Measurements from ENCODE around the gene MPZL3.
"Not testable (repeated sequence)": the region's sequence is repeated elsewhere in the genome, so short reads cannot be mapped to it uniquely, and the experiment has no call there.

Gene MPZL3

DNA sequence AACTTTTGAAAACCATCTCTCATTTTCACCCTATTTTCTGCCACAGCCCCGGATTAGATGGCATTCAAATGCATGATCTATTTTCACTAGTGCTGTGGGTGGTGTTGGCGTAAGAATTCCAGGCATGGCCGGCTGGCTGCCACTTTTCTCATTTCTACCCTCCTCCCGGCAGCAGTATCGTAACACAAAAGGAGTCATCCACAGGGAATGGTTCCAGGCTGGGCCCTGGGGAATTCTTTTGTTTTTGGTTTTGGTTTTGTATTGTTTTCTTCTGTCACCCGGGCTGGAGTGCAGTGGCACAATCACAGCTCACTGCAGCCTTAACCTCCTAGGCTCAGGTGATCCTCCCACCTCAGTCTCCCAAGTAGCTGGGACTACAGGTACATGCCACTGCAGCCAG lies 41.2 kb downstream of the MPZL3 start:
- no peak for FAIRE-seq

DNA sequence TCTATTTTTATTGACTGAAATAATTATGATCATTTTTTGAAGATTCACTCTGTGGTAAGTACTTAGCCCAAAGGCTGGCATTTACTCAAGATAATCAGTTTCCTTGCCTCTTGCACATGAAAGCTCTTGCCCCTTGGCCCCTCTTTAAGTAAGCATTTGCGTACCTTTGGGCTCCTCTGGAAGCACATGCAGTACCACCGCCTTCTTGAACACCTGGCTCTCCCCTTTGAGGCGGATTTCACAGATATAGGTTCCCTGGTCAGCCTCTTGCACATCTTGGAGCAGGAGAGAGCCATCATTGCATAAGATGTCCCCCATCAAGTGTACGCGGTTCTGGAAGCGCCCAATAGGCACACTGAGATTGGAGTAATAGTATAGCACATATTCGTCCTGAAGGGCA lies 41.8 kb downstream of the MPZL3 start:
- FAIRE-seq, result no peak

DNA sequence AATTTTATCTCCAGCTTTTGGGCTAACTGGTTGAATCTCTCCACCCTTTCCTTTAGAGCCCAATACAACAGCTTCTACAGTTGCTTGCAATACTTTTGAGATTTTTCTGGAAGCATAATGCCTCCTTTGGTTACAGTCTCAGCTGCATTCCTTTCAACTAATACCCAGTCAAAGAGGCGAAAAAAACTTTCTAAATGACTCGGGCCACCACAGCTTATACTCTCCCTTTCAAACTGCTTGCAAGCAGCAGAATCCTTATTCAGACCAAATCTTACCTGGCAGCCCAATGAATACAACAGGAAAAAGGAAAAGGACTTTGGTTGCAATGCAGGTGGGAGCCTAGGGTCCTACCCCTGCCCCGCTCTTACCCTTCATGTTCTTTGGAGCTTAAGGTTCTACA lies 43.1 kb downstream of the MPZL3 start:
- no peak for FAIRE-seq

DNA sequence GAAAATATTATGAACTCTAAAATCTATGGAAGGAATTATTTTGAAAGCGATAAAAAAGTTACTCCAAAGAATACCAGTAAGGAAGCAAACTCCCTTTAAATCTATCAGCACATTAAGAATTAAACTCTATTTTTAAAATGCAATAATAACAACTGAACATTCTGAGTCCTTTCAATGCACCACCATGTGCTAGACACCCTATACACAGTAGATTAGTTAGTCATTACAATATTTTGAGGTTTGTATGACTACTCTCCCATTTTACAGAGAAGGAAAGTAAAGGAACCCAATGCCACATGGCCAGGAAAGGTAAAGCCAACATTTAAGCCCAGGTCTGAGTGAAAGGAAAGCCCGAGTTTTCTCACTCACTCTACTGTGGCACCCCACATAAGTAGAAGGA lies 45.1 kb downstream of the MPZL3 start:
- FAIRE-seq, result no peak

DNA sequence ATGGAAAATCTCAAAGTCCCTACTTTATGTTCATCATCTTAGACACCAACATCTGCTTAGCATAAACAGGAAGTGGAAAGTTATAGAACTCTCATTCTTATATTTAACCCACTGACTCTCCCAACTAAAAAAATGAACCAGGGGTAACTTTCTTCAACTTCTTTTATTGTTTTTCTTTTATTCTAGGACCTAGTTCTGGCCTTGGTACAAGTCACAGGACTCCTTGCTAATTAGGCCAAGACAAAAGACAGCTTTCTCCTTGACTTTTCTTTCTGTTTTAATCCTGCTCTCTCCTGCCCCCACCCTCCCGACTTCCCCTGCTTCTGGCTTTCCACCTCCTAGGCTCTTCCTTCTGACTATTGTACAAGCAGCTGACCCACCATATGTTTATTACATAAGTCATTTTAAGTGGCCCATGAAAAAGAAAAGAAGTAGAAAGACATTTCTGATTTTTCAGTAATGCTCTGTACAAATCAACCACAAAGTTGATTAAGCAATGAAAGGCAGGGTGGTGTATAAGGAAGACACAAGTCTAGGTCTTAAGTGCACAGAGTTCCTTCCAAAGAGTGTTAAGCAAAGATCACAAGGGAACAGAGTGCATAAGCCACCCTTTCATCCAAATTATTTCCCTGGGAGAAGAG lies 45.7 kb downstream of the MPZL3 start:
- no peak for FAIRE-seq

DNA sequence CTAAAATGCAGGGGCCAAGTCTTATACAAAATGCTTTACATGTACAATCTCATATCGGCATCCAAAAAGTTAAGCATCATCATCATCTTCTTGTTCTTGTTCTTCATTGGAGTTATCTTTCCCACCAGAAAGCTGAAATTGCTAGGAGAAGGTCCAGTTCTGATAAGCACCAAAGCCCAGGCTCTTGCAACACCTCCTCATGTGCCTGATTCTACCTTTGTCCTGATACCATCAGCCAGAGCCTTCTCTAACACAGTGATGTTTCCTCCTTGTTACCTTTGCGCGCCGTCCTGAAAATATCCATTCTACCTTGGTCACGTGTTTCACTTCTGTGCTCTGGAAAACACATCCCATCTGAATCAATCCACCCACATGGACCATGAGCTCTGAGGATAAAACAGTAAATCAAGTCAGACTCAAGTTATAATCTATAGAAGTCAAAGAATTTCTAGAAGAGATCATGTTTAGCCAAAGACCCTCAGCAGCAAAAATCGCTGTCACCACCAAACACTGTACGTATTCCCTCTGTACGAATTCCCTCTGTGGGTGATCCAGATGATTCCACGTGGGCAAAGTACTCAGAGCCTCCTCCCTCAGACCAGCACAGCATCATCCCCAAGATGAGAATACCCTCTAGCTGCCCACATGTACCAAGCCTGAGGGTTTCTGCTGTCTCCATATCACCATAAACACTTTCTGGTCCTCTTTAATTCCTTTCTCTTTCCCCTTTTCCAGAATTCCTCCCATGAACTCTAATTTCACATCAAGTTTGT lies 46.4 kb downstream of the MPZL3 start:
- FAIRE-seq, result no peak

DNA sequence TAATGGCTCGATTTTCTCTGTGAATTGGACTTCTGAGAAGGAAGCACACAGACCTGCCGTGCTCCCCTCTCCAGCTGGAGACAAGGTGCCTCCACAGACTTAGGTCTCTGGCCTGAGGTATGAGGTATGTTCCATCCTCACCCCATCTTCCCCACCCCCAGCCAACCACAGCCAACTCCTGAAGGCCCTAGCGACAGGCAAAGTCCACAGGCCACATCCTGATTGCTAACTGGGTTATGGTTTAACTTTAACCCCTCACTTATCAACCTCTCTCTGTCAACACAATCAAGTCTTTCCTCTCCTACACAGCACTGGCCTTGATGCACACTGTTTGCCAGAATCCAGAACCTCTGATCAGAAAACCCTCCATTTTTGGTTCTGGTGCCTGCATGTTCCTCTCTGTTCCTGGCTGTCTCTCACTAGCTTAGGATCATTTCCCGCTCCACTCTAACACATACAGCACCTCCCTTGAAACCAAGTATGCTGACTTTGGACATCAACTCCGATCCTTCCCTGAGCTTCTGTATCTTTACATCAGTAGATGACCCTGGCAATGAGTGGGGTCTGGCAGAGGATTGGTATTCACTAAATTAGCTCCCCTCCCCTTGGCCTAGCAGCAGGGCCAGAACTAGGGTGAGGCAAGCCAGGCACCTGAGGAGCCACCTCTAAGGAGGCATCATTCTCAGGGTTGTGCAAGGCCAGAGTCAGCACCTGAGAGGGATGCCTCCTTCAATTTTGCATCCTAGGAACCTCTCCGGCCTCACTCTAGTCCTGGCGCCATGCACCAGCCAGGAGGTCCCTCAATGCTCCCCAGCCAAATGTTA lies 49.4 kb downstream of the MPZL3 start:
- FAIRE-seq, result no peak

DNA sequence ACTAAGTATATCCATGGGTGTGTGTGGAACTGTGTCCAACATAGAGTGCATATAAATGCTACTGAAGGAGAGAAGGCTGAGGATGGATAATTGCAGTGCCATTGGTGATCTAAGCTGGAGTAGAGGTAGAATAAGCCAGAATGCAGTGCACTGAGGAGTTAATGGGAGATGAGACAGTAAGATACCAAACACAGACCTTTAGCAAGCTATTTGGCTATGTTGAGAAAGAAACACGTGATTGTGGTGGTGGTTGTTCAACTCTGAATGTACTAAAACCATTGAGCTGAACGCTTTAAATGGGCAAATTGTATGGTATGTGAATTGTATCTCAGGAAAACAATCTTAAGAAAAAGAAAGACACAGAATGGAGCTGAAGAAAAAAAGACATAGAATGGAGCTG lies 50.2 kb downstream of the MPZL3 start:
- no peak for FAIRE-seq

DNA sequence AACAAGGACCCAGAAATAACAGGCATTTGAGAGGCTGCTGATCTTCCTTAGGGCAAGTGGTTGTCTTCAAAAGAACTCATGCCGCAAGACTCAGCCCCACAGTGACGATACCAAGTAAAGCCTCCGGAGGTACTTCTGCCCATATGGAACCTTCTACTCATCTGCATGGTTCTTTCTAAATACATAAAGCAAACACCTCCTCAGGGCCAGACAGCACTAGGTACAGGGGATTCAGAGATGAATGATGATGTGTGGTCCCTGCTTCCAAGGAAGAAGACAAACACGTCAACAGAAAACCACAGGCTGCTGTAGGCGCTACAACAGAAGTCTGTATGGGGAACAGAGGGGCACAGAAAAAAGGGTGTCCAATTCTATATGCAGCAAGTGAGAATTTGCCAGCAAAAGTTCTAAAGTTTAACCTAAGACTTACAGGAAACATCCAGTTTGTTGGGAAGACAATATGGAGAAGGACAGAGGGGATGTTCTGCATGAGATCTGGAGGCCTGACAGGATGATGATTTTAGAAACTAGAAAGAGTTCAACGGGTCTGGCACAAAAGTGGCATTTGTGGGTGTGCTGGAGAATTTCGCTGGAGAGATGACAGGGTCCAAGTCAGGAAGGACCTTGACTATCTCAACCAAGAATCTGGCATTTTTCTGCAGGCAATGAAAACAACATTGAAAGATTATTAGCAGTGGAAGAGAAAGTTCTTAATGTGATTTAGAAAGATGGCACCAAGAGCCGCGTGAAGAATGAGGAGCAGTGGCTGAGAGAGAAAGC lies 51.1 kb downstream of the MPZL3 start:
- FAIRE-seq, result no peak

DNA sequence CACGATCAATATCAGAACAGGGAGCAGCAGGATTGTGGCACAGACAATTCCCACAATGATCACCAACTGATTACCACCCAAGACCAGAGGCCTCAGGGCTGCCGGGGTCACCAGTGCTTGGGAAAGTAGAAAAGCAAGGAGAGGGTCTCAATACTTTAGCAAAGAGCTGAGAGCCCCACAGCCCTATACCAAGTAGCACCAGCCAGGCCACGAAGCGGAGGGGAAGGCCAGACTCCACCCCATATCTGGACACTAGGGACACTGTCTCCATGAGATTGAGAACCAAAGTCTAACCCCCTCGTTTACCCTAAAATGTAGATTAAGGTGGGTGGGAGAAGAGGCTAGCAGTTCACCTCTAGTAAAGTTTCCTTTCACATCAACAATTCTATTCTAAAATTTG lies 51.7 kb downstream of the MPZL3 start:
- no peak for FAIRE-seq

DNA sequence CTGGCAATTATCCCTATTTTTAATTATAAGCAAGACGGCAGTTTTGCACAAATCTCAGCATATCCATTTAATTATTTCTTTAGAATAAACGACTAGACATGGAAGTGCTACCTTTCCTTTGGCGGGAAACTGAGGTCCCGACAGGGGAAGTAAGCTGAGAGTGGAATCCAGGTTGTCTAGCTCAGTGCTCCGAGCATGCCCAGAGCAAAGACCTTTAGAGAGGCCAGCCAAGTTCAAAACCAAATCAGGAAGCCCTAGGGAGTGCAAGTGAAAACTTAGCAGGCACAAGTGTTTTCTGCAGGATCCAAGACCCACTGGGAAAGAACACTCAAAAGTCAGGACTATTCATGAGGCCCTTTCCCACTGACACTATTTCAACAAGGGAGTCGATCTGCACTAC lies 53.0 kb downstream of the MPZL3 start:
- FAIRE-seq, result no peak

DNA sequence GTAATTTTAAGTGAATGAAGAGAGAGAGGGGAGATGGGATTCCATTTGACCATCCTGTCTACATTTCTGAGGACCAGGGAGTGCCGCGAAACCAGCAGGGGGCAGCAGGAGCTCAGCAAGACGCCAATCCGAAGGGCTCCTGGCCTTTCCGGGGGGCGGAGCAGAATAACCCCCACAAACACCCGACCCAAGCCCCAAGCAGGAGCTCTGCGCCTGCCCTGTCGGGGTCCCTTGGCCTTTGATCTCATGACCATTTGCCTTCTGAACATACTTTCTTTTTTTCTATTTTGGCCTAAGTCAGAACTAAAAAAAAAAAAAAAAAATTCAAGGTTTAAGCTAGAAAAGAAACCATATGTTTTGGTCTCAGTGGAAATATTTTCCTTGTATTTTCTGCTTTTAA lies 53.8 kb downstream of the MPZL3 start:
- no peak for FAIRE-seq

DNA sequence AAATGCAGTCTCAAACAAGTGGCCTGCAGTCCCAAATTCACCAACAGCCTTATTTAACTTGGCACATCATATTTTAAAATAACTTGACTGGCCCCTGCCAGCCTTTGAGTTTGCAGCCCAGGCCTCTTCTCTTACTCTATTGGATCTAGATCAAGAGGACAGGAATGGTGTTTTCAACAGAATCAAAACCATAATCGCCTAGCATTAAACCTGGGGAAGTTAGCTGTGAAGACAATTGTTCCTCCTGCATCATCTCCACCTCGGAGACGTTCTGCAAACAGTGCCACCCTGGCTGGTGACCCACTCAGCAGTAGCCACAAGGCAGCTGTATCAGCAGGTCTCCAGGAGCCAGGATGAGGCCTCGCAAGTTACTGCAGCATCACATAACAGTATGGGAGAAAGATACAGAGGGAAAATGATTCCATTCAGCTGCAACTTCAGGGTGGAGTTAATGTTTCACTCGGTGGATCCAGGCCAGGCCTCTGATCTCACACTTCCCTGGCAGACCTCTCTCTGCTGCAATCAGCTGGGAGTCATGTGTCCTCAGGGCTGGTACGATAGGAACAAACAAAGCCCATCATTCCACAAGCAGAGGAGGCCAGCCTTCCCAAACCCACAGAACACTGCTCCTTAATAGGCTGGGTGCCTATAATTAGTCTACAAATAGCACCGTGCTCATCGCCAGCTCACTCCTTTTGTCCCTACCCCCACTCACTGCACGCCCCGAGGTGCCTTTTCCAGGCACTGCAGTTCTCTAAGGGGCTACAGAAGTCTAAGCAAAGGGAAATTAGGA lies 57.1 kb downstream of the MPZL3 start:
- FAIRE-seq, result no peak

DNA sequence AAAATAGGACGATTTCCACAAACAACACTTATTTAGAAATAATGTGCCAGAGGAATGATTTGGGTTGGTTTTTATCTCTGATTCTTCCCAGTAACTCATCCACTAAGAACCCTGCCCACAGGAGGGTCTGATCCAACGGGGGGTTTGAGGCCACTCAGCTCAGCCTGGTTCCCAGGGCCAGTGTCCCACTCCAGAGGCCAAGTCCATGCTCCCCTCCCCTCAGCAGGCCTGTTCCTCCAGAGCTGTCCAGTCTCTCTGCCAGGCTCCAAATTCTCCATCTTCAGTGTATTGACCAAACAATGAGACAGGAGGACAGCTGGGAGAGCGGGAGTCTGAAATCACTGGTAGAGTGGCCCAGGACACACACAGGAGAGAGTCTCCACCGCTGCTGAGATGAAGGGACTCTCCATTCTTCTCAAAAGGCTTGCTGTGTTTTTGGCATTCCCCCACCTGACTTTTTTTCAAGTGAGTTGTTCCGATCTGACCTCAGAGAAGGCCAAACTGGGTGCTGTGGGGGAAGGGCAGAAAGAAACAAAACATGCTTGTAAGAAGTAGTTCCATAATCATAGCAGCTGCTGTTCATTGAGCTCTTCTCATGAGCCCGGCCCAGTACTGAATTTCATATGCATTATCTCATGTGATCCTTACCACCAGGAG lies 58.1 kb downstream of the MPZL3 start:
- FAIRE-seq, result no peak

DNA sequence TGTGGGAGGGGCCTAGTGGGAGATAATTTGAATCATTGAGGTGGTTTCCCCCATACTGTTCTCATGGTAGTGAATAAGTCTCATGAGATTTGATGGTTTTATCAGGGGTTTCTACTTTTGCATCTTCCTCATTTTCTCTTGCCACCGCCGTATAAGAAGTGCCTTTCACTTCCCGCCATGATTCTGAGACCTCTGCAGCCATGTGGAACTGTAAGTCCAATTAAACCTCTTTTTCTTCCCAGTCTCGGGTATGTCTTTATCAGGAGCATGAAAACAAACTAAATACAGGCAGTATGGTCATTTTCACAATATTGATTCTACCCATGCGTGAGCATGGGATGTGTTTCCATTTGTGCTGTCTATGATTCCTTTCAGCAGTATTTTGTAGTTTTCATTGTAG lies 59.3 kb downstream of the MPZL3 start:
- not testable (repeated sequence) for FAIRE-seq

DNA sequence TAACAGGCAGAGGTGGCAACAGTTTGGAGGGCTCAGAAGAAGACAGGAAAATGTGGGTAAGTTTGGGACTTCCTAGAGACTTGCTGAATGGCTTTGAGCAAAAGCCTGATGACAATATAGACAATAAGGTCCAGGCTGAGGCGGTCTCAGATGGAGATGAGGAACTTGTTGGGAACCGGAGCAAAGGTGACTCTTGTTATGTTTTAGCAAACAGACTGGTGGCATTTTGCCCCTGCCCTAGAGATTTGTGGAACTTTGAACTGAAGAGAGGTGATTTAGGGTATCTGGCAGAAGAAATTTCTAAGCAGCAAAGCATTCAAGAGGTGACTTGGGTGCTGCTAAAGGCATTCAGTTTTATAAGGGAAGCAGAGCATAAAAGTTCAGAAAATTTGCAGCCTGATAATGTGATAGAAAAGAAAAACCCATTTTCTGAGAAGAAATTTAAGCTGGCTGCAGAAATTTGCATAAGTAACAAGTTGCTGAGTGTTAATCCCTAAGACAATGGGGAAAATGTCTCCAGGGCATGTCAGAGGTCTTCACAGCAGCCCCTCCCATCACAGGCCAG lies 61.1 kb downstream of the MPZL3 start:
- not testable (repeated sequence) for FAIRE-seq

DNA sequence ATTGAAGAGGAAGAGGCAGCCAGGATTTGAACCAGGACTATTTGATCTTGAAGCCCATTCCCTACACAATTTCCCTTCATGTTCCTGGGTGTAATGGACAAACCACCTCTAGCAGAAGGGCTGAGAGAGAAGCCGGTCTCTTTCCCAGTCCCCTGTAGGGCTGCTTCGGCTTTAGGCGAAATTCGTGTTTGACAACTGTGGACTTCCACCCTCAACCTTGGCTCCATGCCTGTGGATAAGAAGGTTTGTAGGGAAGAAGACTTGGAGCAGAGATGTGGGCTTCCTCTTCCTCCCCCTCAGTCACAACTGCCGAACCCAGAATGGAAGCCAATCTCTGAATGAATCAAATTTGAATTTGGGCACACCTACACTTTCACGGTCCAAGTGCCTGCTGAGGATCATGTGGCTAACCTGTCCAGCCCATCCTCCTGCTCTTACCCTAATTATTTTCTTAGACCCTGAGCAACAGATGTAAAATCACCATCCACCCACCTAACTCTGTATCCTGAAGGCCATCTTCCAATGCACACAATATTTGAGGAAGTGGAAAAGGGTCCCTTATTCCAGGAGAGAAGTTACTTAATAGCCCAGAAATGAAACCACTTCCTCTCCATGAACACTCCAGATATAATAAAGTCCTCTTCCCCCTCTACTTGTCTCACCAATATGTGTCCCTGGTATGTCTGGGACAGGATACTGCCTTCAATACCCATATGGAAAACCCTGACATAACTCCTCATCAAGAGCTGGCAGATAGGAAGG lies 65.6 kb downstream of the MPZL3 start:
- FAIRE-seq, result no peak

DNA sequence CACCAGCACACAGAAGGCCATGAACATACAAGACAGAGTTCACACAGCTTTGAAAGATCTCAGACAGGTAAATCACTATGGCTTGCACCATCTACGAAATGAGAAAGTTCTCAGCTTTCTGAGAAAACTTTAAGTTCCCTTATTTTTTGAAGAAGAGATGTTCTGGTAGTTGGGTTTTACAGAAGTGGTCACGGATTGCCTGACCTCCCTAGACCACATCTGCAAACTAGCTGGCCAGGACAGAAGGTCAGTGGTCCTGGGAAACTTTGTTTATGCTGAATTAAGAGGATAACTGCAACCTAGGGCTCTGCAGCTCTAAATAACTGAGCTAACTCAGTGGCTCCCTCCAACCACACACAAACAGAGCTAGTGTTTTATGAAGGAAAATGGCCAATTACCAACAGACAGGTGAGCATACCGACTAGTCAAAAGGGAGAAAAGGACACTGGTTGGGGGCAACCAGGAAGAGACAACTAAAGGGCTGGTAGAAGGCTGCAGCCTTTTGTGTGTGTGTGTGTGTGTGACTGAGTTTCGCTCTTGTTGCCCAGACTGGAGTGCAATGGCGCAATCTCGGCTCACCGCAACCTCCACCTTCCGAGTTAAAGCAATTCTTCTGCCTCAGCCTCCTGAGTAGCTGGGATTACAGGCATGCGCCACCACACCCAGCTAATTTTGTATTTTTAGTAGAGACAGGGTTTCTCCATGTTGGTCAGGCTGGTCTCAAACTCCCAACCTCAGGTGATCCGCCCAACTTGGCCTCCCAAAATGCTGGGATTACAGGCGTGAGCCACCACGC lies 67.2 kb downstream of the MPZL3 start:
- no peak for FAIRE-seq

DNA sequence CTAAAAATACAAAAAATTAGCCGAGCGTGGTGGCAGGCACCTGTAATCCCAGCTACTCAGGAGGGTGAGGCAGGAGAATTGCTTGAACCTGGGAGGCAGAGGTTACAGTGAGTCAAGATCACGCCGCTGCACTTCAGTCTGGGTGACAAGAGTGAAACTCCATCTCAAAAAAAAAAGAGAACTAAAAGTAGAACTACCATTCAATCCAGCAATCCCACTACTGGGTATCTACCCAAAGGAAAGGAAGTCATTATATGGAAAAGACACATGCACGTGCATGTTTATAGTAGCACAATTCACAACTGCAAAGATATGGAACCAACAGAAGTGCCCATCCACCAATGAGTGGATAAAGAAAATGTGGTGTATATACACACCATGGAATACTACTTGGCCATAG lies 68.5 kb downstream of the MPZL3 start:
- not testable (repeated sequence) for FAIRE-seq

DNA sequence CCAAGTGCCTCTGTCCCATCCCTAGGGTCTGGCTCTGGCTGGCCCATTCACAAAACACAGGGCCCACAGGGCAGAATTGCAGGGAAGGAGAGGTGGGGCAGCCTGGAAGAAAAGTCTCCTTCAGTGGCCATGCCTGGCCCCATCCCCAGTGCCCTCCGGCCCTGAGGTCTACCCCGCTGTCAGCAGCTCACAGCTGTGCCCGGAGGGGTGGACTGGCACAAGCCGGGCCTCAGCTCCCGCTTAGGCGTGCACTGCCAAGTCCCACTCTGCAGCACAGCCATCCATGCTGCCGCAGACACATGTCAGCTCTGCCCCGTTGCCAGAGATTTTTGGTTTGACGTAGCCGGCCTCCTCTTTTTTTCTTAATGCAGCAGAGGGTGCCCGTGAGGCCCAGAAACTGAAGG lies 71.9 kb downstream of the MPZL3 start:
- FAIRE-seq, result no peak
